NK-92 (cell line): ENCODE data around the gene ERBIN.
"Not testable (repeated sequence)": the region's sequence is repeated elsewhere in the genome, so short reads cannot be mapped to it uniquely, and the experiment has no call there.

Source experiments
- DNase-seq: peaks from one replicate; lab custom pipeline; 2025; ENCODE audit not compliant: unreplicated experiment; lab: John Stamatoyannopoulos, UW

The ERBIN gene

DNA sequence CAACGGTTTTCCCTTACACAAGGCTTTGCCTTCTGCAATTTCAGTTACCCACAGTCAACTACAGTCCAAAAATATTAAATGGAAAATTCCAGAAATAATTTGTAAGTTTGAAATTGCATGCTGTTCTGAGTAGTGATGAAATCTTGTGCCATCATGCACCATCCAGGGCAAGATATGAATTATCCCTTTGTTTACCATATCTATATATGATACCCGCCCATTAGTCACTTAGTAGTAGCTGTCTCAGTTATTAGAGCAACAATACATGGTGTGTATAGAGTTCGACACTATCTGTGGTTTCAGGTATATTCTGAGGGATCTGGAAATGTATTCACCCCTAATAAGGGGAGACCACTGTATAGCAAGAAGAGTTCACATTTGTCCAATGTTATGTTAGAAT is 29.4 kb downstream of the ERBIN start:
- DNase-seq: no peak

DNA sequence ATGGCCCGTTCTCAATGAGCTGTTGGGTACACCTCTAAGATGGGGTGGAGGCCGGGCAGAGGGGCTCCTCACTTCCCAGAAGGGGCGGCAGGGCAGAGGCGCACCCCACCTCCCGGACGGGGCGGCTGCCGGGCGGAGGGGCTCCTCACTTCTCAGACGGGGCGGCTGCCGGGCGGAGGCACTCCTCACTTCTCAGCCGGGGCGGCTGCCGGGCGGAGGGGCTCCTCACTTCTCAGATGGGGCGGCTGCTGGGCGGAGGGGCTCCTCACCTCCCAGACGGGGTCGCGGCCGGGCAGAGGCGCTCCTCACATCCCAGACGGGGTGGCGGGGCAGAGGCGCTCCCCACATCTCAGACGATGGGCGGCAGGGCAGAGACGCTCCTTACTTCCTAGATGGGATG is 31.3 kb downstream of the ERBIN start:
- DNase-seq: not testable (repeated sequence)

DNA sequence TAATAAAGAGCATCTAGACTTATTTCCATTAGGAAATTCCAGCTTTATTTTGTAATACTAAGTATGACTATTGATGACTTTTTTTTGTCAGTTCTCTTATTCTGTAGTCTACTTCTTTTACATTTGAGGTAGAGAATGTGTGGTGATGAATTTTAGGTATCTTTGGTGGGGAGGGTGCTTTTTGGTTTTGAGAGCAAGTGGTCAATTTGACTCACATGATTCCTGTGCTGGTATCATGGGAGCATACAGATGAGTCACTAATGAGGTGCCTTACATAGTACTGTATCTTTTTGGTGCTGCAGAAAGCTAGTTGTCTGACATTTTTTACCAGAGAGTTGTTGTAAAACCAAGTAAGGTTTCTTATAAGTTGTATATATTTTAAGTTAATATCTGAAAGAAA is 35.3 kb downstream of the ERBIN start:
- DNase-seq: no peak

DNA sequence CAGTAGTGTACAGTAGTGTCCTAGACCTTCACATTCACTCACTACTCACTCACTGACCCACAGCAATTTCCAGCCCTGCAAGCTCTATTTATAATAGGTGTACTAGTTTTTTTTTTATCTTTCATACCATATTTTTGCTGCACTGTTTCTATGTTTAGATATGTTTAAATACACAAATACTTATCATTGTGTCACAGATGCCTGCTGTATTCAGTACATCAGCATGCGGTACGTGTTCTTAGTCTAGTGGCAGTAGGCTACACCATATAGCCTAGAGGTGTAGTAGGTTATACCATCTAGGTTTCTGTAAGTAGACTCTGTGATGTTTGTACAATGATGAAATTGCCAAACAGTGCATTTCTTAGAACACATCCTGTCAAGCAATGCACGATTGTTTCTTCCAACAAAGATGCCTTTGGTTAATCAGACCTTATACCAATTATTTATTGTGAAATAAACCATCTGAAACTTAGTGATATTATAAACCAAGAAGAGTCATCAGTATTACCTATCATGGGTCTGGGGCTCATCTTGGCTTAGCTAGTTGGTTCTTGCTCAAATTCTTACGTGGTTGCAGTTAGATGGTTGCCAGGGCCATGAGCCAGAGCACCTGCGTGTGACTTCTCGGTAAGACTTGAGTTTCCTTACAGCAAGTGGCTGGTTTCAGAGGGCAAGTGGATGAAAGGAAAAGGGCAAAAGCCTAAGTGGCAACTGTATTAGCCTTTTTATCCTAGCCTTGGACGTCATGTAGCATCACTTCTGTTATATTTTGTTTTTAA is 41.1 kb downstream of the ERBIN start:
- no peak for DNase-seq

DNA sequence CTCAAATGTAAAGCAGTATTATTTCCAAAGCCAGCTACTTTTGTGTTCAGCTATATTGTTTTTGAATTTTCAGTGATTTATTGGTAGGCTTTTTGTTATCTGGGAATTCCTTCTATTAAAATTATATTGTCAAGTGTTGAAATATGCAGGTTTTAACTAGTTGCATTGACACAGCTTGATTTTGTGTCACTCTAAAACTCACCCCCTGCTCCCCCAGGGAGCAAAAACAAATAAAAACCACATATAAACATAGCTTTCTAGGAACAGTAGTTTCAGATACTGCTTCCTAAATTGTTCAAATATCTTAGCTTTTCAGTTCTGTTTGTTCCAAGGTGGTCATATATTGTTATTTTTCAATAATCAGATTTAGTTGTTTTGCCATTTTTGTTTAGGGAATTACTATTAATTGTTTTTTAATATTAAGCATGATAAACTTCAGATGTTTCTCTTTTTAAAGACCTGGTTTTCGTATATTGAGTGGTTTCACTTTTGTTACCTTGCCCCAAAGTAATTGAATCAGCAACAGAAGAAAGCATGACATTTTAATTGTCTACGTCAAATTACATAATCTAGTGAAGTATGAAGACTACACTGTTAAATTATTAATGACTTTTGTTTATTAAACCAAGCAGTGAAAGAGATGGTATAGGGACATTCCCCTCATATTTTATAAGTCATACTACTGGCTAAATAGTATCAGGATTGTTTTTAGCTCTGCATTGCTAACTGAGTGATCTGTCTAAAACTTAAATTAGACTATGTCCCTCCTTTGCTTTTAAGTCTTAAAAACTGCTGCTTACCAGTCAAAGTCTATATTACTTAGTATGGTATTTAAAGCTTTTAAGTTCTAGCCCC is 43.4 kb downstream of the ERBIN start:
- no peak for DNase-seq

DNA sequence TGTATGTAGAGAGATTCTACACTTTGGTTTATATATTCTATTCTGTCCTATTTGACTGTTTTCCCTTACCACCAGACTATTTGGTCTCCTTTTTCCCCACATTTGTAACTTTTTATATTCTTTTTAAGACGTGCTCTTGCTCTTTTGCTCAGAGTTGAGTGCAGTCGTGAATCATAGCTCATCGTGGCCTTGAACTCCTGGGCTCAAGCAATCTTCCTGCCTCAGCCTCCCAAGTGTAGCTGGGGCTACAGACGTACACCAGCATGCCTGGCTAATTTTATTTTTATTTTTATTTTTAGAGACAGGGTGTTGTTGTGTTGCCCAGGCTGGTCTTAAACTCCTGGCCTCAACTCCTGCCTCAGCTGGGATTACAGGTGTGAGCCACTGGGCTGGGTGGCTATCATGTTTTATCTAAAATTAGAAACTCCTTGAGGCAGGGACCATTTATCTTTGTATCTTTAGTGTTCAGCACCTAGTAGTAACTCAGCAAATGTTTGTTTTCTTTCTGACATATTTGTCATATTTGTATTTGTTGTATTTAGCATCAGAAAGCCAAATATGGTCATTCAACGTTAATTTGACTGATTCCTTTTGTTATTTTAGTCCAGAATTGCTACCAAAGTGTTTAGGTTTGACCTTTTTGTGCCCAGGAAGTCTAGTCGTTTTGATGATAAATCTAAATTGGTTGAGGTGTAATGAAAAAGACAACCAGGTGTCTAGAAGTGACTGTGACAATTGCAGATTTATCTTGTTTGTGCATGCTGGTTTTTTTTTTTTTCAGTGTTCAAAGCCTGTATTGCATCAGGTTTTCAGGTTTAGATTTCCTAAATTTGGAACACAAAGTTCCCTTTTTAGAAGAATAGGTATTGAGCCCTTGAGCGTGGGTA is 44.3 kb downstream of the ERBIN start:
- no peak for DNase-seq

DNA sequence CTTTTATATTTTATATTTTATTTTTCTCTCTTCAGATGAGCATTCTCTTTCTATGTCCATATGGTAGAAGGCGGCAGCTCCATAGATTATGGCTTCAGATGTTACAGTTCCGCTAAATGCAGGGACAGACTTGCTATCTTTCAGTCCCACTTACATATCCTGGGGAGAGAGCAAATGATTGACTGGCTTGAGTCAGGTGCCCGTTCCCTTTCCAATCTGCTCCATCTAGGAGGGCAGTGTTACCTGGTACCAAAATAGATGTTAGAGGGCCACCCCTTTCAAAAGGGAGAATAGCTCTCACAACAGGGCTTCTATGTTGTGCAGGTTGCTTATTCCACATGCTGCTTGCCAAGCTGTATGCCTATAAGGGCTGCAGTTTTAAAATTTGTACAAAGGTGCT is 45.3 kb downstream of the ERBIN start:
- DNase-seq: no peak

DNA sequence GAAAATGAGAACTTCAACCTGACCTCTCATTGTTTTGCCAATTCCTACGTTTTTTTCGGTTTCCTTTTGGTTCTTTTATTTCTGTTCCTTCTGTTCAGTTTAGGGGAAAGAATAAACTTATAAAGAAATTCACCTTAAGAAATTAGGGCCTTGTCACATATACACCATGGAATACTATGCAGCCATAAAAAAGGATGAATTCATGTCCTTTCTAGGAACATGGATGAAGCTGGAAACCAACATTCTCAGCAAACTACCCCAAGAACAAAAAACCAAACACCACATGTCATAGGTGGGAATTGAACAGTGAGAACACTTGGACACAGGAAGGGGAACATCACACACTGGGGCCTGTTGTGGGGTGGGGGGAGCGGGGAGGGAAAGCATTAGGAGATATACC is 46.5 kb downstream of the ERBIN start:
- DNase-seq: not testable (repeated sequence)

DNA sequence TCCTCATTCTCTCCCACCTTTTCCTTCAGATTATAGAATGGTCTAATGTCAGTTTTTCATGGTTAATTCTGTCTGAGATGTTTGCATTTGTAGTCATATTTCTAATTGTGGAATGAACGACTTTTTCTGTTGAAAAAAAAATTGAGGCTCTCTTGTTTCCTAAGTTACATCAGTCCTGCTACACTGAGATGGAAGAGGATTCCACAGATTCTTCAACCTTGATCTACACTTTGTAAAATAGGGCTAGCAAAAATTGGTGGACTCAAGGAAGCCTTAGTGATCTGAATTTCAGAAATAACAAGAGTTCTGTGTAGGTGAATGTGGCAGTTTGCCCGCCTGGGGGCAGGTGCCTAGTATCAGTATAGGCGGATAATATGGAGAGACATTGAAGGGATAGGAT is 51.9 kb downstream of the ERBIN start:
- no peak for DNase-seq

DNA sequence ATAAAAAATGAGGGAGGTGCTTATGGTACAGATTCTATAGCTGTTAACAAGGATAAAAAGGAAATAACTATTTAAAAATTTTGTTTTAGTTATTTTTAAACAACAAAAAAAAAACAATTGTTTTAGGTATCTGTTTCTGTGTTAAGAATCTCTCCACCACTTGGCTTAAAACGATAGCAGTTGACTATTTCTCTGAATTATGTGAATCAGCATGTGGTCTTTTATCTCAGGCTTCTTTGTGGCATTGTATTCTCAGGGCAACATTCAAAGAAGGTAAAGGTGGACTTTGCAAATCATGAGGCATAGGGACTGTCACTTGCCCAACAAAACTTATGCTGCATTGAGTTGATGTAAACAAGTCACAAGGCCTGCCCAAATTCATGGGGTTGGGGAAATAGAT is 55.2 kb downstream of the ERBIN start:
- no peak for DNase-seq

DNA sequence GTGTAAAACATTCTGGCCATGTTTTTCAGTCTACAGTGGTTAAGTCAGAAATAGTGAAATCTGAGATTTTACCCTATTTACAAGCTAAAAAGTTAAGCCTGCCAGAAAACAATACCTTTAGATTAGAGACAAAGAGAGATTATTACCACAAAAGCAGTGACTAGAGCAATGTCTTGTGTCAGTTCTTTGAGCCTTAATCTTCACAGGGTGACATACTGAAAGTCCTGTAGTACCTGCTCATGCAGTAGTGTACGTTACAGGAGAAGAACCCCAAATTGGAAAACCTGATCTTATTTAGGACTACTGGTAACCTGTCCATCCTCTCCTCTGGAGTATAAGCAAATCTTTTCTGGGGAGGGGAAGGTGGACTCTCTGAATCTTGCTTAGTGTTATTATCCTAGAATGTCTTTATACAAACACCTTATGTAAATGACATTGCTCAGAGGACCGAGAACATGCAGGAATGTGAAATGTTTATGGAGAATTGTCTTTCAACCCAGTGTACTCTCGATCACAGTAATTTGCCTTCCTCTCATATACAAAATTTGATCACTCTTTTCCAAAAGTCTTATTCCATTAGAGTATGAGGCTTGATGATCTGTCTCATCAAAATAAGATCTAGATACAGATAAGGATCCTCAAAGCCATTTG is 55.7 kb downstream of the ERBIN start:
- DNase-seq: no peak

DNA sequence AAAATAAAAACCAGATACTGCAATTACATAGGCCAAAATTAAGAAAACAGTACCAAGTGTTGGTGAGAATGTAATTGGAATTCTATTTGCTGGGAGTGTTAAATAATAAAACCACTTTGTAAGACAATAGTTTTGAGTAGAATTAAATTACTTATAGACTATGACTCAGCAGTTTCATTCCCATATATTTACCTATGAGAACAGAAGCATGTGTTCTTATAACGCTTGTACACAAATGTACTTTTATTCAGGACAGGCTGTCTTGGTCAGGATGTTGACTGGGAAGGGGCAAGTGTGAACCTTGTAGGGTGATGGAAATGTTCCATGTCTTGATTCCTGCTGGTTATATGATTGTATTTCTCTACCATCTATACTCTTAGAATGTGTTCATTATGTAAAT is 56.3 kb downstream of the ERBIN start:
- DNase-seq: no peak

DNA sequence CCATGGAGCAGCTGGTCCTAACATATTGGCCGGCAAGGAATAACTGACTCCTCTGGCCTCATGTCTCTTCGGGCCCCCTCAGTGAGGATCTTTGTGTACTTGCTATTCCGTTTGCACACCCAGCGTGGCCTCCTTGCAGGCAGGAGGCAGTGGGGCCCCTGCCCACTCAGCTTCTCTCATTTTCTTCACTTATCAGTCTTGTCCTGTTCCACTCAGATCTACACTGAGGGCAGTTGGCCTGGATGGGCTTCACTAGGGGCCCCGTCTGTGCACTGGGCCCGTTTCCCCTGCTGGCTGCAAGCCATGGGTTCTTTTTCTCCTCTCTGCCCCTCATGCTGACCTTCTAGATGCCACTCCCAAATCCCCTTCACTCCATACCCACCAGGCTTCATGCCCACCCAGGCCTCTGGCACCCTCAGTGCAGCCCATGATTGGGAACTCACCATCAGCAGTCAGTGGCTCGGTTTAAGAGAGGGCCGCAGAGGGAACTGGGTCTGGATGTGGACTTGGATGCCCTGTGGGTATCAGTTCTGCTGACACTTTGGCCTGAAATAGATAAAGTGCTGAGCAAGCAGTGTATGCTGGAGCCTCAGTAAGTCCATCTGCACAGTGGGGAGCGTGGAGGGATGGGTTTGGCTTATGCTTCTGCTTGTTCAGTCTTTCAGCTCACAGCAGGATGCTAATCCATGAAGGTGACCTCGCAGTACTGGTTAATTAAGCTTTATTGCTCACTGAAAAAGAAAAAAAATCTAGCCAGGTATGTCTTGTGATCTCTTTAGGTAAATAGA is 57.9 kb downstream of the ERBIN start:
- no peak for DNase-seq

DNA sequence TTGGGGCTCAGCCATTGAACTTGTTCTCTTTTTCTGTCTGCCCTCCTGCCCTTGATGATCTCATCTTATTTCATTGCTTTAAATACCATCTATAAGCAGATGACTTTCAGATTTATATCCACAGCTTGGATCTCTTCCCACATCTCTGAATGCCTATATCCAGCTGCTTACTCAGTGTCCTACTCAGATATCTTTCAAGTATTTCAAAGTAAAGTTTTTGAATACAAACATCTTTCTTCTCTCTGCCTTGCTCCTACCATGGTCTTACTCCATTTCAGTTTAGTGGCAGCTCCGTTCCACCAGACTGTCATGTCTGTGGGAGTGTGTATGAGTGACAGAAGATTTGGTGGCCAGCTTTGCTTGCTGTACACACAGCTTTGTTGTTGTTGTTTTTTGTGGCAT is 59.7 kb downstream of the ERBIN start:
- no peak for DNase-seq

DNA sequence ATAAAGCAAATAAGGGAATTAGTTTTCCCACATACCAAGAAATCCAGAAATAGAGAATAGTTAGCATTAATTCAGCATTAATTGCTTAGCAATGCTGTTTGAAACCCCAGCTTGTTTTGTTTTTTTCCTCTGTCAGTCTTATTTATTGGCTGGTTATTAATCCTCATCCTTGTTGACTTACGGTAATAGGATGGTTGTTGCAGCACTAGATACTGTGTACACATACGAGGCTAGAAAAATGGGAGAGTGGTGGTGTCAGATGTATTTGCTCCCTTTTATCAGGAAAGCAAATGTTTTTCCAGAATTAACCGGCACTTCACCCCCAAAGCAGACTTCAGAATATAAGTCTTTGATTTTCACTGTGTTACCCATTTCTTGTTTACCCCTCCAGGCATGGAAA is 60.4 kb downstream of the ERBIN start:
- DNase-seq: no peak

DNA sequence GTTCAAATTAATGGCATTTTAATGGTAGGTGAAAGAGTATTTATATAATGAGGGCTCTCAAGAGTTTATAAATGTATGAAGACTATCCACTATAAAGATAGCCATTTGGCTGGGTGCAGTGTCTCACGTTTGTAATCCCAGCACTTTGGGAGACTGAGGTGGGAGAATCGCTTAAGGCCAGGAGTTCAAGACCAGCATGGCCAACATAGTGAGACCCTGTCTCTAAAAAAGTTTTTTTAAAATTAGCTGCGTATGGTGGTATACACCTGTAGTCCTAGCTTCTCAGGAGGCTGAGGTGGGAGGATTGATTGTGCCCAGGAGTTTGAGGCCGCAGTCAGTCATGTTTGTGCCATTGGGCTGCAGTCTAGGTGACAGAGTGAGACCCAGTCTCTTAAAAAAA is 61.6 kb downstream of the ERBIN start:
- no peak for DNase-seq

DNA sequence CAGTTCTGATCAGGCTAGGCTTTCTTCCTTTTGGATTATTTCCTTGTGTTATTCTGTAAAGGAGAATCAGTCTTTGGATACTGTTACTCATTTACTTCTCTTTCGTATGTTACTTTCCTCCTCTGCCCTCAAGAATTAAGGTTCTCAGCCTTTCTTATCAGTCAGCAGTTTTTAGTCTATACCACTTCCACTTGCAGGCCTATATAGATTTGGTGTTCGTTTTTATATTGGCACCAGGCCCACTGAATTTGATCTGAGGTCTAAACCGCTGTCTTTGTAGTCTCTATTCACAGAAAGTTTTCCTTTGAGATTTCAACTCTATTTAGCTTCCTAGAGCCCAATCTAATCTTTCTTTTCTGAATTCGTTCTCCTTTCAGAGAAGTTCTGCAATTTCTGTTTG is 62.8 kb downstream of the ERBIN start:
- no peak for DNase-seq

DNA sequence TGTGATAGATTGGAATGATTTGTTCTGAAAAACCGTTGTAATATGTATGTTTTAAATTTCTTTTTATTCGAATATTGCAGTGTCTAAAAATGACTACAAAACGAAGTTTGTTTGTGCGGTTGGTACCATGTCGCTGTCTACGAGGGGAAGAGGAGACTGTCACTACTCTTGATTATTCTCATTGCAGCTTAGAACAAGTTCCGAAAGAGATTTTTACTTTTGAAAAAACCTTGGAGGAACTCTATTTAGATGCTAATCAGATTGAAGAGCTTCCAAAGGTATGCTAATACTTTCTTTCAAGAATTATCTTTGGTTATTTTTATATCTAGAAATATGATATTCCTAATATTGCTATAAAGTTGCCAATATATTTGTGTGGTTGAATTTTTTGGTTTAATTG is 66.3 kb downstream of the ERBIN start:
- DNase-seq: no peak

DNA sequence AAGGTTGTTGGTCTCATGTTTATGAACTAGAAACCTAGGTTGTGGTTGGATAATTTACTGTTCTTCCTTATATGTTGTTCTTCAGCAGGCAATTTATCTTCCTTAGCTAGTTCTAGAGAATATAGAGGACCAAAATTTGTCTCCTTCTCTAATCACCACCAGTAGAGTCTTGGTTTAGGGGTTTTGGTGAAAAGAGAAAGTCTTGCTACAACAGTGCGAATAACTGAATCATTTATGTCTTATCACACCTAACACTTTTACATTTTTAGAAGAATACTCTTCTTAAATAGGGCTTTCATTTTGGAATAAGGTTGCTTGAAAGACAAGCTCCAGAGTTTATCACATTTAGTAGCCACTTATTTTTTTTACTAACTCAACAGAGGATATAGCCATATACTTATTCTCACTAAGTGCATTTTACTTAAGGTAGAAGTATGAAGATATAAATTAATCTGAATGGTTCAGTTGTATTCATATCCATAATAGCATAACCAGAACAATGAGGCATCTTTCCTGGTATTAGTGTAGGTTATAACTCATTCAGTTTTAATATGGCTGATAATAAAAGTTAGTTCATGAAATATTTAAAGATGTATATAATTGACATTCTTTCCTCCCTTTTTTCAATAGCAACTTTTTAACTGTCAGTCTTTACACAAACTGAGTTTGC is 67.9 kb downstream of the ERBIN start:
- DNase-seq: no peak
